Measurements from ENCODE around the gene FBXL22.

DNA sequence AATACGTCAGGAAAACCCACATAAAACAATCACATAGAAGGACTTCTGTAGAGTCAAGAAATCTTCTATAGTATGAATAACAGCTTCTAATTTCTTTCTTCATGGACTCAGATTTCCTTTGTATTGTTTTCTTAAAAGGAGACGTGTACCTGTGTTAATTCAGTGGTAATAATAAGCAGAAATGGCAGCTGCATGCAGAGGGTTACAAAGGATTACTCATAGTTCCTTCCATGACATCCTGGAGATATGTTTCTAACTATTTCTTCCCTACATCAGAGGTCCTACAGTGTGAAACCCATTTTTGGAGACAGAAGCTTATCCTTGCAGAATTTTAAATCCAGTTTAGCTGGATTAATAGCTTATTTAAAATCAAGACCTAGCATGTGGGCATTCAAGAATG is 36.1 kb downstream of the FBXL22 start:
- TF ChIP-seq TAF1 (IDR thresholded peaks at IDR 0.05; ENCODE audit: low read depth, low read length) (no peak), POLR2A (IDR thresholded peaks at IDR 0.05; ENCODE audit: low read depth, low read length) (no peak), POLR2AphosphoS5 (IDR thresholded peaks at IDR 0.05; ENCODE audit: low read depth, low read length) (no peak), POU2F2 (IDR thresholded peaks at IDR 0.05; ENCODE audit: low read depth, low read length) (no peak), SPI1 (IDR thresholded peaks at IDR 0.05; ENCODE audit: low read depth, low read length) (no peak), PAX5 (IDR thresholded peaks at IDR 0.05; ENCODE audit: insufficient read depth, low read length, severe bottlenecking) (no peak)

Measured in GM12891 (cell line).